CD4-positive, alpha-beta T cell treated with Interleukin-1 beta for 1 hour (primary cell): Measurements from ENCODE around the gene KRTAP10-4.
"Not testable (repeated sequence)": the region's sequence is repeated elsewhere in the genome, so short reads cannot be mapped to it uniquely, and the experiment has no call there.

ENCODE experiments used
- DNase-seq, 2 donors: peaks; one replicate each; pipeline ENCODE4 v3.0.0-alpha.2; 2020 to 2022

KRTAP10-4 gene

GRCh38 chr21:44573630-44574456, at the start of gene KRTAP10-4:
Gene KRTAP10-4 (plus strand): TSS chr21:44573729. CDS start chr21:44573759, 30 bp downstream.
- DNase-seq = not testable (repeated sequence)

GRCh38 chr21:44524414-44525371, 48.8 kb upstream of the KRTAP10-4 start:
- DNase-seq = no peak

- DNase-seq = no peak
Observed at GRCh38 chr21:44525391-44526095, 48.0 kb upstream of the KRTAP10-4 start.

- no peak for DNase-seq
Observed at GRCh38 chr21:44526096-44526997, 47.2 kb upstream of the KRTAP10-4 start.

GRCh38 chr21:44527156-44527982, 46.2 kb upstream of the KRTAP10-4 start:
- DNase-seq = no peak

GRCh38 chr21:44527983-44528633, 45.4 kb upstream of the KRTAP10-4 start:
- DNase-seq = no peak

GRCh38 chr21:44528634-44528995, 44.9 kb upstream of the KRTAP10-4 start:
- DNase-seq = no peak

- DNase-seq = no peak
Observed at GRCh38 chr21:44529011-44529421, 44.5 kb upstream of the KRTAP10-4 start.

- DNase-seq = no peak
Observed at GRCh38 chr21:44529503-44530125, 43.9 kb upstream of the KRTAP10-4 start.

- no peak for DNase-seq
Observed at GRCh38 chr21:44530221-44530902, 43.2 kb upstream of the KRTAP10-4 start.

- no peak for DNase-seq
Observed at GRCh38 chr21:44530903-44531605, 42.5 kb upstream of the KRTAP10-4 start.

GRCh38 chr21:44531606-44532564, 41.6 kb upstream of the KRTAP10-4 start:
- no peak for DNase-seq

- DNase-seq = no peak
Observed at GRCh38 chr21:44532712-44533111, 40.8 kb upstream of the KRTAP10-4 start.

- DNase-seq = no peak
Observed at GRCh38 chr21:44533121-44533890, 40.2 kb upstream of the KRTAP10-4 start.

GRCh38 chr21:44533891-44534627, 39.5 kb upstream of the KRTAP10-4 start:
- DNase-seq = no peak

- no peak for DNase-seq
Observed at GRCh38 chr21:44534688-44535087, 38.8 kb upstream of the KRTAP10-4 start.
